ENCODE data around the gene TET1. TPM values are rescaled to one million over a fixed set of nuclear protein-coding genes. Genes with fewer than 3 reads are reported as not detected.

TET1 gene
- total and polyA plus RNA-seq, 9 of the 15 experiments (the other 6 are each of a cell fraction or from before 2014, with no cell fraction given), result 2.6 to 21.3 (median 11.6) TPM

- ChIA-PET CTCF (ENCODE audit: low intra/inter-chr PET ratio) (no interaction called here), POLR2A (interaction anchor here (0.8 to 3.4 kb wide), 5 partner anchors 25 to 162 kb away, joined by 3 to 25 read pairs (median 4); partner anchors contain the start of gene CCAR1)
- H3K27ac ChIP-seq (ENCODE audit: extremely low read depth, low read depth, low read length), result 0 out of 3 replicates have a peak overlapping the region, but pooled peaks have one; percentile 95
- peak overlapping the region; percentile 71 for H2AFZ ChIP-seq (ENCODE audit: low read depth, low read length)
- H3K79me2 ChIP-seq (ENCODE audit: control insufficient read depth, insufficient read depth, low read length), result peaks cover 41% of the 10 kb centered on the region
- H3K9me3 ChIP-seq (replicated peaks; ENCODE audit: control insufficient read depth, insufficient read depth, low read depth, low read length), result no peaks in the 10 kb centered on the region
- no peak overlapping the region; the same call in 1 of the 2 replicates for H3K4me2 ChIP-seq (ENCODE audit: insufficient read depth, low read length)
- H3K9me1 ChIP-seq (ENCODE audit: control insufficient read depth, insufficient read depth, low read length), result no peaks in the 10 kb centered on the region
- peaks cover 20 to 39% of the 10 kb centered on the region in 2 experiments for H3K4me1 ChIP-seq (replicated peaks in 1 of 2; ENCODE audit: control insufficient read depth in 2 of 2, insufficient read depth in 2 of 2, low read length in 2 of 2)
- no peak for FAIRE-seq
- in situ Hi-C loops (cut with MboI) (no loop called here), intact Hi-C loops (cut with micrococcal nuclease) (loop anchor here (10.0 kb wide), 1 partner anchor 346 kb away; the partner anchor contains the start of gene DDX50)
- ATAC-seq, result no peak
- no peaks in the 10 kb centered on the region for H3K27me3 ChIP-seq (ENCODE audit: control insufficient read depth in 2 of 2, insufficient read depth in 2 of 2, low read length in 2 of 2)
- DNase-seq (ENCODE audit: extremely low read depth in 1 of 4, low spot score in 3 of 4), result no peak
- no peak overlapping the region for H3K4me3 ChIP-seq
- BruUV-seq (replicated peaks), result no TSS peak
- H4K20me1 ChIP-seq (replicated peaks; ENCODE audit: control insufficient read depth, insufficient read depth, low read length), result no peaks in the 10 kb centered on the region
- H3K36me3 ChIP-seq (ENCODE audit: control insufficient read depth, insufficient read depth, low read length), result no peaks in the 10 kb centered on the region; the same call in 1 of the 3 replicates
- TF ChIP-seq, protein P1, sequence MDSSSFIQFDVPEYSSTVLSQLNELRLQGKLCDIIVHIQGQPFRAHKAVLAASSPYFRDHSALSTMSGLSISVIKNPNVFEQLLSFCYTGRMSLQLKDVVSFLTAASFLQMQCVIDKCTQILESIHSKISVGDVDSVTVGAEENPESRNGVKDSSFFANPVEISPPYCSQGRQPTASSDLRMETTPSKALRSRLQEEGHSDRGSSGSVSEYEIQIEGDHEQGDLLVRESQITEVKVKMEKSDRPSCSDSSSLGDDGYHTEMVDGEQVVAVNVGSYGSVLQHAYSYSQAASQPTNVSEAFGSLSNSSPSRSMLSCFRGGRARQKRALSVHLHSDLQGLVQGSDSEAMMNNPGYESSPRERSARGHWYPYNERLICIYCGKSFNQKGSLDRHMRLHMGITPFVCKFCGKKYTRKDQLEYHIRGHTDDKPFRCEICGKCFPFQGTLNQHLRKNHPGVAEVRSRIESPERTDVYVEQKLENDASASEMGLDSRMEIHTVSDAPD (CRISPR knock-in tag; IDR thresholded peaks at IDR 0.05), result no peak
- TF ChIP-seq ZNF766 (CRISPR knock-in tag; conservative IDR thresholded peaks at IDR 0.05) (no peak), ZNF282 (CRISPR knock-in tag; IDR thresholded peaks at IDR 0.05) (no peak), KDM4B (IDR thresholded peaks at IDR 0.05; ENCODE audit: borderline replicate concordance in 2 of 2, low read depth in 1 of 2) (no peak), ARNT (IDR thresholded peaks at IDR 0.05) (no peak), ZNF77 (CRISPR knock-in tag; IDR thresholded peaks at IDR 0.05) (no peak), NR0B1 (IDR thresholded peaks at IDR 0.05; ENCODE audit: partially characterized antibody) (no peak), DIDO1 (tag; IDR thresholded peaks at IDR 0.05; ENCODE audit: low read depth) (no peak), ZBTB1 (CRISPR knock-in tag; IDR thresholded peaks at IDR 0.05; ENCODE audit: borderline replicate concordance, low read depth) (no peak), RBM14 (IDR thresholded peaks at IDR 0.05; ENCODE audit: borderline replicate concordance, insufficient read depth, low read depth, low read length) (no peak), NR2F6 (CRISPR knock-in tag; IDR thresholded peaks at IDR 0.05) (no peak)
- TF ChIP-seq, protein P2, sequence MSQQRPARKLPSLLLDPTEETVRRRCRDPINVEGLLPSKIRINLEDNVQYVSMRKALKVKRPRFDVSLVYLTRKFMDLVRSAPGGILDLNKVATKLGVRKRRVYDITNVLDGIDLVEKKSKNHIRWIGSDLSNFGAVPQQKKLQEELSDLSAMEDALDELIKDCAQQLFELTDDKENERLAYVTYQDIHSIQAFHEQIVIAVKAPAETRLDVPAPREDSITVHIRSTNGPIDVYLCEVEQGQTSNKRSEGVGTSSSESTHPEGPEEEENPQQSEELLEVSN (IDR thresholded peaks at IDR 0.05; ENCODE audit: borderline replicate concordance in 1 of 2, extremely low read depth in 1 of 2, insufficient read depth in 1 of 2, insufficient read length in 1 of 2, low read depth in 1 of 2, low read length in 1 of 2, poor library complexity in 1 of 2, severe bottlenecking in 1 of 2), result no peak
- TF ChIP-seq, protein P3, sequence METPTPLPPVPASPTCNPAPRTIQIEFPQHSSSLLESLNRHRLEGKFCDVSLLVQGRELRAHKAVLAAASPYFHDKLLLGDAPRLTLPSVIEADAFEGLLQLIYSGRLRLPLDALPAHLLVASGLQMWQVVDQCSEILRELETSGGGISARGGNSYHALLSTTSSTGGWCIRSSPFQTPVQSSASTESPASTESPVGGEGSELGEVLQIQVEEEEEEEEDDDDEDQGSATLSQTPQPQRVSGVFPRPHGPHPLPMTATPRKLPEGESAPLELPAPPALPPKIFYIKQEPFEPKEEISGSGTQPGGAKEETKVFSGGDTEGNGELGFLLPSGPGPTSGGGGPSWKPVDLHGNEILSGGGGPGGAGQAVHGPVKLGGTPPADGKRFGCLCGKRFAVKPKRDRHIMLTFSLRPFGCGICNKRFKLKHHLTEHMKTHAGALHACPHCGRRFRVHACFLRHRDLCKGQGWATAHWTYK (CRISPR knock-in tag; IDR thresholded peaks at IDR 0.05), result no peak
- 43% methylated on average over 4 of the region's 4 CpGs for WGBS (ENCODE audit: insufficient coverage, low coverage, missing lambda C conversion rate)
- no peak overlapping the region for H3K9ac ChIP-seq (ENCODE audit: insufficient read depth in 1 of 2, low read depth in 2 of 2, low read length in 2 of 2)
Observed at GRCh38 chr10:68559251-68559650, 886 bp upstream of the TET1 start.

All from K562 (cell line).